Activated naive CD8-positive, alpha-beta T cell treated with anti-CD3 and anti-CD28 coated beads, Interleukin-2, amount 10 ng/mL, durations not matched to agents 7 days and 5 days (primary cell): ENCODE results near the gene WDR70. TPM values are rescaled to one million over a fixed set of nuclear protein-coding genes. Genes with fewer than 3 reads are reported as not detected.
"Not testable (repeated sequence)": the region's sequence is repeated elsewhere in the genome, so short reads cannot be mapped to it uniquely, and the experiment has no call there.

Experiments
- ATAC-seq: fragments of 150-1000 bp; cut with Tn5 transposase; one replicate; pipeline ENCODE4 v1.10.0; 2021; ENCODE audit warnings: low read depth, moderate library complexity
- POLR2A ChIA-PET: fragments of 350-600 bp; sonication (Branson Sonifier 250); formaldehyde crosslinking; loops from one replicate; lab custom pipeline; 2021; ENCODE audit warnings: antibody characterized with exemption; lab: Charles Lee
- DNase-seq: peaks from one replicate; pipeline ENCODE4 v3.0.0; 2021
- H3K27ac Mint-ChIP-seq: one replicate; pipeline ENCODE4 v1.8.0; 2022; ENCODE audit warnings: mild to moderate bottlenecking, mixed read lengths
- H3K27me3 Mint-ChIP-seq: one replicate; pipeline ENCODE4 v1.8.0; 2022; ENCODE audit warnings: mild to moderate bottlenecking, moderate library complexity, mixed read lengths
- H3K36me3 Mint-ChIP-seq: one replicate; pipeline ENCODE4 v1.8.0; 2021; ENCODE audit warnings: mild to moderate bottlenecking, mixed read lengths
- H3K4me1 Mint-ChIP-seq: one replicate; pipeline ENCODE4 v1.8.0; 2021; ENCODE audit warnings: mixed read lengths
- H3K4me3 Mint-ChIP-seq: one replicate; pipeline ENCODE4 v1.8.0; 2022; ENCODE audit warnings: mild to moderate bottlenecking, moderate library complexity, mixed read lengths
- H3K9me3 Mint-ChIP-seq: one replicate; pipeline ENCODE4 v1.8.0; 2021; ENCODE audit warnings: mixed read lengths
- total RNA-seq, 2 experiments: library from RNA; stranded (reverse); gene quantifications; one replicate each; pipeline ENCODE4 v1.2.3, GENCODE V29; 2021

WDR70 gene
- total RNA-seq, 2 experiments from 2014 or later: 35.8 to 37.6 TPM

- H3K4me3 Mint-ChIP-seq: no peak overlapping the region
- H3K9me3 Mint-ChIP-seq: peaks cover 10% of the 10 kb centered on the region
- POLR2A ChIA-PET: interaction anchor here (0.7 kb wide), 1 partner anchor 1642 kb away, joined by 3 read pairs; no protein-coding TSS in a partner anchor
- DNase-seq: no peak
- ATAC-seq: no peak
- H3K27ac Mint-ChIP-seq: no peak overlapping the region
- H3K27me3 Mint-ChIP-seq: no peaks in the 10 kb centered on the region
- peaks cover 4% of the 10 kb centered on the region for H3K36me3 Mint-ChIP-seq
- H3K4me1 Mint-ChIP-seq: no peaks in the 10 kb centered on the region
Measured at GRCh38 chr5:37774912-37775483, 395.9 kb downstream of the WDR70 start.

- Mint-ChIP-seq H3K9me3 (peaks cover 10% of the 10 kb centered on the region), H3K36me3 (peaks cover 4% of the 10 kb centered on the region), H3K27me3 (no peaks in the 10 kb centered on the region), H3K4me3 (no peak overlapping the region), H3K27ac (no peak overlapping the region), H3K4me1 (no peaks in the 10 kb centered on the region)
- ATAC-seq (no peak), DNase-seq (no peak)
- POLR2A ChIA-PET: no interaction called here
Measured at GRCh38 chr5:37776826-37777225, 397.7 kb downstream of the WDR70 start.

- POLR2A ChIA-PET: no interaction called here
- peaks cover 10% of the 10 kb centered on the region for H3K9me3 Mint-ChIP-seq
- ATAC-seq: no peak
- no peak overlapping the region for H3K4me3 Mint-ChIP-seq
- DNase-seq: no peak
- H3K27ac Mint-ChIP-seq: no peak overlapping the region
- no peaks in the 10 kb centered on the region for H3K27me3 Mint-ChIP-seq
- peaks cover 4% of the 10 kb centered on the region for H3K36me3 Mint-ChIP-seq
- H3K4me1 Mint-ChIP-seq: no peaks in the 10 kb centered on the region
Measured at GRCh38 chr5:37777432-37778130, 398.5 kb downstream of the WDR70 start.

GRCh38 chr5:37781409-37781808, 402.3 kb downstream of the WDR70 start:
- H3K4me3 Mint-ChIP-seq, DNase-seq, H3K27me3 Mint-ChIP-seq, H3K9me3 Mint-ChIP-seq, POLR2A ChIA-PET, H3K4me1 Mint-ChIP-seq, H3K27ac Mint-ChIP-seq, H3K36me3 Mint-ChIP-seq, ATAC-seq: not testable (repeated sequence)

- no peak for ATAC-seq
- no peak overlapping the region for H3K27ac Mint-ChIP-seq
- H3K4me1 Mint-ChIP-seq: no peaks in the 10 kb centered on the region
- peaks cover 8% of the 10 kb centered on the region for H3K27me3 Mint-ChIP-seq
- no peak overlapping the region for H3K4me3 Mint-ChIP-seq
- DNase-seq: no peak
- H3K9me3 Mint-ChIP-seq: no peaks in the 10 kb centered on the region
- POLR2A ChIA-PET: no interaction called here
- H3K36me3 Mint-ChIP-seq: no peaks in the 10 kb centered on the region
Measured at GRCh38 chr5:37786416-37786815, 407.3 kb downstream of the WDR70 start.

GRCh38 chr5:37786862-37787519, 407.9 kb downstream of the WDR70 start:
- H3K27me3 Mint-ChIP-seq: peaks cover 8% of the 10 kb centered on the region
- ATAC-seq (no peak), DNase-seq (no peak)
- H3K36me3 Mint-ChIP-seq: no peaks in the 10 kb centered on the region
- peaks cover 5% of the 10 kb centered on the region for H3K9me3 Mint-ChIP-seq
- no peaks in the 10 kb centered on the region for H3K4me1 Mint-ChIP-seq
- H3K27ac Mint-ChIP-seq: no peak overlapping the region
- POLR2A ChIA-PET: no interaction called here
- H3K4me3 Mint-ChIP-seq: no peak overlapping the region

- POLR2A ChIA-PET: no interaction called here
- H3K36me3 Mint-ChIP-seq: no peaks in the 10 kb centered on the region
- no peaks in the 10 kb centered on the region for H3K4me1 Mint-ChIP-seq
- H3K4me3 Mint-ChIP-seq: no peak overlapping the region
- no peak for ATAC-seq
- peaks cover 5% of the 10 kb centered on the region for H3K9me3 Mint-ChIP-seq
- H3K27ac Mint-ChIP-seq: no peak overlapping the region
- DNase-seq: no peak
- H3K27me3 Mint-ChIP-seq: peaks cover 8% of the 10 kb centered on the region
Measured at GRCh38 chr5:37787742-37788141, 408.6 kb downstream of the WDR70 start.

- H3K4me3 Mint-ChIP-seq: no peak overlapping the region
- POLR2A ChIA-PET: no interaction called here
- H3K4me1 Mint-ChIP-seq: no peaks in the 10 kb centered on the region
- DNase-seq: no peak
- H3K9me3 Mint-ChIP-seq: peaks cover 13% of the 10 kb centered on the region
- ATAC-seq: no peak
- peaks cover 4% of the 10 kb centered on the region for H3K27me3 Mint-ChIP-seq
- no peak overlapping the region for H3K27ac Mint-ChIP-seq
- H3K36me3 Mint-ChIP-seq: no peaks in the 10 kb centered on the region
Measured at GRCh38 chr5:37789991-37790390, 410.9 kb downstream of the WDR70 start.

GRCh38 chr5:37791321-37791720, 412.2 kb downstream of the WDR70 start:
- DNase-seq (no peak), ATAC-seq (no peak)
- H3K4me1 Mint-ChIP-seq: no peaks in the 10 kb centered on the region
- H3K4me3 Mint-ChIP-seq: no peak overlapping the region
- H3K27me3 Mint-ChIP-seq: peaks cover 4% of the 10 kb centered on the region
- peaks cover 13% of the 10 kb centered on the region for H3K9me3 Mint-ChIP-seq
- no peaks in the 10 kb centered on the region for H3K36me3 Mint-ChIP-seq
- POLR2A ChIA-PET: no interaction called here
- no peak overlapping the region for H3K27ac Mint-ChIP-seq

GRCh38 chr5:37792975-37793631, 414.0 kb downstream of the WDR70 start:
- peaks cover 13% of the 10 kb centered on the region for H3K9me3 Mint-ChIP-seq
- DNase-seq (no peak), ATAC-seq (no peak)
- no peaks in the 10 kb centered on the region for H3K36me3 Mint-ChIP-seq
- no peak overlapping the region for H3K4me3 Mint-ChIP-seq
- H3K27me3 Mint-ChIP-seq: peaks cover 2% of the 10 kb centered on the region
- POLR2A ChIA-PET: no interaction called here
- H3K27ac Mint-ChIP-seq: no peak overlapping the region
- no peaks in the 10 kb centered on the region for H3K4me1 Mint-ChIP-seq

- H3K4me1 Mint-ChIP-seq: not testable (repeated sequence)
Measured at GRCh38 chr5:37795292-37795691, 416.2 kb downstream of the WDR70 start.

GRCh38 chr5:37796435-37796834, 417.3 kb downstream of the WDR70 start:
- H3K27me3 Mint-ChIP-seq, H3K27ac Mint-ChIP-seq, DNase-seq, ATAC-seq, POLR2A ChIA-PET, H3K4me1 Mint-ChIP-seq, H3K4me3 Mint-ChIP-seq, H3K36me3 Mint-ChIP-seq: not testable (repeated sequence)
- peaks cover 13% of the 10 kb centered on the region for H3K9me3 Mint-ChIP-seq

More at GRCh38 chr5:37795292-37795691, 416.2 kb downstream of the WDR70 start:
- peaks cover 13% of the 10 kb centered on the region for H3K9me3 Mint-ChIP-seq
- ATAC-seq, POLR2A ChIA-PET, H3K27me3 Mint-ChIP-seq, H3K36me3 Mint-ChIP-seq, DNase-seq, H3K4me3 Mint-ChIP-seq, H3K27ac Mint-ChIP-seq: not testable (repeated sequence)

- no peaks in the 10 kb centered on the region for H3K36me3 Mint-ChIP-seq
- DNase-seq (no peak), ATAC-seq (no peak)
- H3K4me1 Mint-ChIP-seq: no peaks in the 10 kb centered on the region
- no peak overlapping the region for H3K27ac Mint-ChIP-seq
- H3K9me3 Mint-ChIP-seq: no peaks in the 10 kb centered on the region
- POLR2A ChIA-PET: no interaction called here
- H3K27me3 Mint-ChIP-seq: no peaks in the 10 kb centered on the region
- H3K4me3 Mint-ChIP-seq: no peak overlapping the region
Measured at GRCh38 chr5:37799865-37800421, 420.8 kb downstream of the WDR70 start.
